ENCODE results near the gene ARHGEF39. TPM values are rescaled to one million over a fixed set of nuclear protein-coding genes. Genes with fewer than 3 reads are reported as not detected.

The ARHGEF39 gene
- total RNA-seq, 1 experiment from 2014 or later, result 31.4 TPM

GRCh38 chr9:35695943-35696401 lies 31.0 kb upstream of the ARHGEF39 start:
- Histone ChIP-seq H3K9me3 (no peaks in the 10 kb centered on the region), H3K4me1 (peaks cover 12% of the 10 kb centered on the region), H3K4me3 (ENCODE audit: low read depth, low read length) (no peak overlapping the region), H3K27me3 (replicated peaks; ENCODE audit: control insufficient read depth, insufficient read depth, low read length) (no peaks in the 10 kb centered on the region), H3K36me3 (ENCODE audit: control insufficient read depth, insufficient read depth, low read length) (peaks cover 1% of the 10 kb centered on the region)
- no peaks in the 10 kb centered on the region for H3K9me3 Mint-ChIP-seq (ENCODE audit: unreplicated experiment)
- no peak overlapping the region for H3K4me3 Mint-ChIP-seq (ENCODE audit: unreplicated experiment)
- H3K4me1 Mint-ChIP-seq (ENCODE audit: low read depth, unreplicated experiment), result no peaks in the 10 kb centered on the region
- H3K36me3 Mint-ChIP-seq (ENCODE audit: insufficient read depth, unreplicated experiment), result peaks cover 22% of the 10 kb centered on the region
- BruUV-seq (replicated peaks), result no TSS peak
- H3K27ac Mint-ChIP-seq (ENCODE audit: unreplicated experiment), result no peak overlapping the region
- no peaks in the 10 kb centered on the region for H3K27me3 Mint-ChIP-seq (ENCODE audit: insufficient read depth, unreplicated experiment)
- intact Hi-C loops (cut with micrococcal nuclease; ENCODE audit: unreplicated experiment), result loop anchor here (1.0 kb wide), 2 partner anchors 27 to 36 kb away; partner anchors contain the start of genes CREB3 and TLN1
- TF ChIP-seq CTCF (IDR thresholded peaks at IDR 0.05; ENCODE audit: insufficient read depth in 1 of 2, low read depth in 1 of 2, low read length in 1 of 2, severe bottlenecking in 1 of 2, unreplicated experiment in 1 of 2), result no peak
- ChIA-PET POLR2A (interaction anchor here (0.5 to 1.6 kb wide), 5 partner anchors 31 to 50 kb away, joined by 3 to 9 read pairs (median 7); partner anchors contain the start of gene ARHGEF39), CTCF (interaction anchor here (0.9 to 4.8 kb wide), 18 partner anchors 8 to 92 kb away, joined by 3 to 35 read pairs (median 5); partner anchors contain the start of genes ARHGEF39, CCDC107, CREB3 and GBA2)
- no peak for DNase-seq

- POLR2A ChIA-PET, result interaction anchor here (0.7 to 2.0 kb wide), 4 partner anchors 10 to 36 kb away, joined by 3 to 6 read pairs (median 4); partner anchors contain the start of genes CCDC107 and RMRP
- no TSS peak for BruUV-seq (replicated peaks)
- Histone ChIP-seq H3K9me3 (no peaks in the 10 kb centered on the region), H3K4me1 (peaks cover 34% of the 10 kb centered on the region), H3K4me3 (ENCODE audit: low read depth, low read length) (no peak overlapping the region), H3K36me3 (ENCODE audit: control insufficient read depth, insufficient read depth, low read length) (peaks cover 1% of the 10 kb centered on the region; the same call in 1 of the 2 replicates), H3K27me3 (replicated peaks; ENCODE audit: control insufficient read depth, insufficient read depth, low read length) (no peaks in the 10 kb centered on the region)
- TF ChIP-seq CTCF (IDR thresholded peaks at IDR 0.05; ENCODE audit: insufficient read depth in 1 of 2, low read depth in 1 of 2, low read length in 1 of 2, severe bottlenecking in 1 of 2, unreplicated experiment in 1 of 2), result no peak
- H3K27ac Mint-ChIP-seq (ENCODE audit: unreplicated experiment), result peak overlapping the region; percentile 95
- intact Hi-C loops (cut with micrococcal nuclease; ENCODE audit: unreplicated experiment), result loop anchor here (1.0 to 5.0 kb wide), 2 partner anchors 23 to 35 kb away; partner anchors contain the start of genes CCDC107 and RMRP
- no peaks in the 10 kb centered on the region for H3K27me3 Mint-ChIP-seq (ENCODE audit: insufficient read depth, unreplicated experiment)
- peak overlapping the region; percentile 80 for H3K4me3 Mint-ChIP-seq (ENCODE audit: unreplicated experiment)
- no peaks in the 10 kb centered on the region for H3K9me3 Mint-ChIP-seq (ENCODE audit: unreplicated experiment)
- peaks cover 8% of the 10 kb centered on the region for H3K4me1 Mint-ChIP-seq (ENCODE audit: low read depth, unreplicated experiment)
- CTCF ChIA-PET, result interaction anchor here (3.0 kb wide), 1 partner anchor 31 kb away, joined by 19 read pairs; no protein-coding TSS in a partner anchor
- peaks cover 21% of the 10 kb centered on the region for H3K36me3 Mint-ChIP-seq (ENCODE audit: insufficient read depth, unreplicated experiment)
- DNase-seq, result no peak
These were observed 26.8 kb upstream of the ARHGEF39 start for GRCh38 chr9:35691757-35692301.

GRCh38 chr9:35691334-35691650 lies 26.3 kb upstream of the ARHGEF39 start:
- peak overlapping the region; percentile 60 for H3K4me3 ChIP-seq (ENCODE audit: low read depth, low read length)
- H3K36me3 ChIP-seq (ENCODE audit: control insufficient read depth, insufficient read depth, low read length), result no peaks in the 10 kb centered on the region
- Mint-ChIP-seq H3K27ac (ENCODE audit: unreplicated experiment) (peak overlapping the region; percentile 95), H3K4me3 (ENCODE audit: unreplicated experiment) (peak overlapping the region; percentile 80), H3K4me1 (ENCODE audit: low read depth, unreplicated experiment) (peaks cover 8% of the 10 kb centered on the region), H3K36me3 (ENCODE audit: insufficient read depth, unreplicated experiment) (peaks cover 15% of the 10 kb centered on the region), H3K9me3 (ENCODE audit: unreplicated experiment) (no peaks in the 10 kb centered on the region), H3K27me3 (ENCODE audit: insufficient read depth, unreplicated experiment) (no peaks in the 10 kb centered on the region)
- ChIA-PET CTCF (interaction anchor here (1.3 to 3.0 kb wide), 3 partner anchors 21 to 34 kb away, joined by 4 to 19 read pairs (median 6); partner anchors contain the start of genes CCDC107 and RMRP), POLR2A (interaction anchor here (0.7 to 2.0 kb wide), 7 partner anchors 10 to 37 kb away, joined by 3 to 6 read pairs (median 5); partner anchors contain the start of genes ARHGEF39, CCDC107 and RMRP)
- intact Hi-C loops (cut with micrococcal nuclease; ENCODE audit: unreplicated experiment), result loop anchor here (1.0 to 5.0 kb wide), 2 partner anchors 22 to 34 kb away; partner anchors contain the start of genes CCDC107 and RMRP
- H3K4me1 ChIP-seq, result peaks cover 32% of the 10 kb centered on the region
- no peak for TF ChIP-seq CTCF (IDR thresholded peaks at IDR 0.05; ENCODE audit: insufficient read depth in 1 of 2, low read depth in 1 of 2, low read length in 1 of 2, severe bottlenecking in 1 of 2, unreplicated experiment in 1 of 2)
- no peaks in the 10 kb centered on the region for H3K9me3 ChIP-seq
- no peak for DNase-seq
- no peaks in the 10 kb centered on the region for H3K27me3 ChIP-seq (replicated peaks; ENCODE audit: control insufficient read depth, insufficient read depth, low read length)
- BruUV-seq (replicated peaks), result no TSS peak
